OCI-LY7 (cell line): ENCODE results near the gene CNIH3.
"Not testable (repeated sequence)": the region's sequence is repeated elsewhere in the genome, so short reads cannot be mapped to it uniquely, and the experiment has no call there.

Source experiments
- EZH2phosphoT487 ChIP-seq: fragments of 200-600 bp; sonication (generic); IDR thresholded peaks from 2 replicates; pipeline ENCODE4 v1.6.1; 2018; ENCODE audit warnings: low read depth, borderline replicate concordance, mild to moderate bottlenecking, mixed run types, antibody characterized with exemption, low read length, moderate library complexity, mixed read lengths
- TF ChIP-seq, protein P1 (sequence below): fragments of 200-600 bp; sonication (generic); conservative IDR thresholded peaks from 2 replicates; pipeline ENCODE4 v1.5.1; 2014; ENCODE audit warnings: mild to moderate bottlenecking, antibody characterized with exemption, low read length, moderate library complexity, mixed read lengths

GRCh38 chr1:224711231-224711756, 95.2 kb downstream of the CNIH3 start:
- not testable (repeated sequence) for TF ChIP-seq EZH2phosphoT487
- TF ChIP-seq, protein P1, sequence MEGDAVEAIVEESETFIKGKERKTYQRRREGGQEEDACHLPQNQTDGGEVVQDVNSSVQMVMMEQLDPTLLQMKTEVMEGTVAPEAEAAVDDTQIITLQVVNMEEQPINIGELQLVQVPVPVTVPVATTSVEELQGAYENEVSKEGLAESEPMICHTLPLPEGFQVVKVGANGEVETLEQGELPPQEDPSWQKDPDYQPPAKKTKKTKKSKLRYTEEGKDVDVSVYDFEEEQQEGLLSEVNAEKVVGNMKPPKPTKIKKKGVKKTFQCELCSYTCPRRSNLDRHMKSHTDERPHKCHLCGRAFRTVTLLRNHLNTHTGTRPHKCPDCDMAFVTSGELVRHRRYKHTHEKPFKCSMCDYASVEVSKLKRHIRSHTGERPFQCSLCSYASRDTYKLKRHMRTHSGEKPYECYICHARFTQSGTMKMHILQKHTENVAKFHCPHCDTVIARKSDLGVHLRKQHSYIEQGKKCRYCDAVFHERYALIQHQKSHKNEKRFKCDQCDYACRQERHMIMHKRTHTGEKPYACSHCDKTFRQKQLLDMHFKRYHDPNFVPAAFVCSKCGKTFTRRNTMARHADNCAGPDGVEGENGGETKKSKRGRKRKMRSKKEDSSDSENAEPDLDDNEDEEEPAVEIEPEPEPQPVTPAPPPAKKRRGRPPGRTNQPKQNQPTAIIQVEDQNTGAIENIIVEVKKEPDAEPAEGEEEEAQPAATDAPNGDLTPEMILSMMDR: not testable (repeated sequence)
